Erythroblast (primary cell): ENCODE results near the gene MSANTD4.
A peak's percentile ranks its signal among the peaks of the same experiment; 100 is the strongest.

Source experiments
- GATA1 ChIP-seq: IDR thresholded peaks from 2 replicates; pipeline ENCODE4 v1.6.1; 2011; ENCODE audit warnings: low read depth, mild to moderate bottlenecking, control low read depth, low read length, moderate library complexity
- POLR2A ChIP-seq: IDR thresholded peaks from 2 replicates; pipeline ENCODE4 v1.6.1; 2011; ENCODE audit warnings: mild to moderate bottlenecking, low read length

DNA sequence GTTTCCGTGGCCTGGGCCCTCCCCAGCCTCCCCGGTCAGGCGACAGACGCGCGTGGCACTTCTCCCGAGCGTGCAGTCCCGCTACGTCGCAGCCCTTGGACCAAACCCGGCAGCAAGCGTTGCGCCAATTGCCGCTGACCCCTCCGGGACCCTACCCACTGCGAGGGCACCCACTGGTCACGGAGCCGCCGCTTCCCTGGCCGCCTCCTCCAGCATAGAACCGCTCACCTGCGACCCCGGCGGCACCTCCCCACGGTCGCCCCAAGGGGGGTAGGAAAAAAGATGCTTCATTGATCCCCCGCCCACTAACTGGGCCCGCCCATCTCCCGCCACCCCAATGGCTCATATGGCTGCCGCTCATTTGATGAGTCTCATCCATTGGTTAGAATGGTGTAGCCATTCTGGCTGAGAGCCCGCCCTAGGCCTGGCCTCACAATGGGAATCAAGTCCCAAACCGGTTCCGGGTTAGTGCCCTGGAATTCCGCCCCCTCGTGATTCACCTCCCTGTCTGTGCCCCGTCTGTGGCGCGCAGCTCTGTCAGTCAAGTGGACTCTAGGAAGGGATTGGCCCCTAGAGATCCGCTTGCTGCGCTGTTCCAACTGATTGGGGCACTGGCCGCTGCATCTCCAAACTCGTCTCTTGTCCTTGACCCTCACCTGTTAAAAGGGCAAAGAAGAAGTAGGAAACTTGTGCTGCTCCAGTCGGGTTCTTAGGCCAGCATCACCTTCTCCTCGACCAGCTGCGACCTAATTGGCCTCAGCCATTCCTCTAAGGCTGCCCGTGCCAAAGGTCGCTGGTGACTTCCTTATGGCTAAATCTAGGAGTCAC, at the start of gene MSANTD4:
- TF ChIP-seq POLR2A (peak; percentile 61), GATA1 (no peak)
